GM12864 (cell line): ENCODE data around the gene ASIC3.

ENCODE experiments used
- DNase-seq: peaks from one replicate; pipeline ENCODE4 v3.0.0-alpha.2; 2011; ENCODE audit warnings: low read depth
- H3K4me3 ChIP-seq: 2 replicates; pipeline ENCODE4 v1.5.1; 2011; ENCODE audit warnings: mild to moderate bottlenecking, low read depth, low read length, control low read depth
- TF ChIP-seq, protein P1 (sequence below): IDR thresholded peaks from 2 replicates; pipeline ENCODE4 v1.5.1; 2011; ENCODE audit warnings: low read depth, mild to moderate bottlenecking, moderate library complexity, low read length, control low read depth, inconsistent platforms; ENCODE audit errors: missing control alignments

ASIC3 gene

DNA sequence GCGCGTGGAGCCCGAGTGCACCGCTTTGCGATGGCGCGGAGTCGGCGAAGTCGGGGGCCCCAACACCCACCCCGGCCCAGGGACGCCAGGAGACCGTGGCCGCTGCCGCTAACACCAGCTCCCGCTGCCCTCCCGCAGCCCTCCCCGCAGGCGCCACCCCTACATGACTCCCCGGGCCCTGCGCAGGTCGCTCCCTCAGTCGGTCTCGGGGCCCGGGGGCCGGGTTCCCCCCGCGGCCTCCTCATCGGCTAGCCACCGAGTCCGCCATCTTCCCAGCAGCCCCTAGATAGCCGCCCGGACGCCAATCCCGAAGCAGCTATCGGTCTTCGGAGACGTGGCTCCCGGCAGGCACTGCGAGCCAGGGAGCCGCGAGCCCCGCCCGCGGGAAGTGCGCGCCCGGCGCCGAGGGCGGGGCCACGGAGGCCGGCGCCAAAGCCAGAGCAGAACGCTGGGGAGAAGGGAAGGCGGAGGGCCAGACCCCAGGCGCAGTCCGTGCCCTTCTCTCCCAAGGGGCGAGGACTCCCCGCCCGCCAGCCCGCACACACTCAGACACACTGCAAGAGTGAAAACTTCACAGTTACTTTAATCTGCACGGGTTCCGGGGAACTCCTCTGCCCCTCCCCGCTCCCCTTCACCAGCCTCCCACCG, 32.3 kb downstream of the ASIC3 start, which contains the start of gene FASTK:
TSS of gene FASTK (minus strand) at position 288 of the 648 bp plus-strand sequence. CDS start at position 245, 43 bp downstream.
- TF ChIP-seq, protein P1, sequence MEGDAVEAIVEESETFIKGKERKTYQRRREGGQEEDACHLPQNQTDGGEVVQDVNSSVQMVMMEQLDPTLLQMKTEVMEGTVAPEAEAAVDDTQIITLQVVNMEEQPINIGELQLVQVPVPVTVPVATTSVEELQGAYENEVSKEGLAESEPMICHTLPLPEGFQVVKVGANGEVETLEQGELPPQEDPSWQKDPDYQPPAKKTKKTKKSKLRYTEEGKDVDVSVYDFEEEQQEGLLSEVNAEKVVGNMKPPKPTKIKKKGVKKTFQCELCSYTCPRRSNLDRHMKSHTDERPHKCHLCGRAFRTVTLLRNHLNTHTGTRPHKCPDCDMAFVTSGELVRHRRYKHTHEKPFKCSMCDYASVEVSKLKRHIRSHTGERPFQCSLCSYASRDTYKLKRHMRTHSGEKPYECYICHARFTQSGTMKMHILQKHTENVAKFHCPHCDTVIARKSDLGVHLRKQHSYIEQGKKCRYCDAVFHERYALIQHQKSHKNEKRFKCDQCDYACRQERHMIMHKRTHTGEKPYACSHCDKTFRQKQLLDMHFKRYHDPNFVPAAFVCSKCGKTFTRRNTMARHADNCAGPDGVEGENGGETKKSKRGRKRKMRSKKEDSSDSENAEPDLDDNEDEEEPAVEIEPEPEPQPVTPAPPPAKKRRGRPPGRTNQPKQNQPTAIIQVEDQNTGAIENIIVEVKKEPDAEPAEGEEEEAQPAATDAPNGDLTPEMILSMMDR, result no peak
- H3K4me3 ChIP-seq, result peak within 1 kb of the TSS; percentile 81
- DNase-seq, result peak; percentile 52

DNA sequence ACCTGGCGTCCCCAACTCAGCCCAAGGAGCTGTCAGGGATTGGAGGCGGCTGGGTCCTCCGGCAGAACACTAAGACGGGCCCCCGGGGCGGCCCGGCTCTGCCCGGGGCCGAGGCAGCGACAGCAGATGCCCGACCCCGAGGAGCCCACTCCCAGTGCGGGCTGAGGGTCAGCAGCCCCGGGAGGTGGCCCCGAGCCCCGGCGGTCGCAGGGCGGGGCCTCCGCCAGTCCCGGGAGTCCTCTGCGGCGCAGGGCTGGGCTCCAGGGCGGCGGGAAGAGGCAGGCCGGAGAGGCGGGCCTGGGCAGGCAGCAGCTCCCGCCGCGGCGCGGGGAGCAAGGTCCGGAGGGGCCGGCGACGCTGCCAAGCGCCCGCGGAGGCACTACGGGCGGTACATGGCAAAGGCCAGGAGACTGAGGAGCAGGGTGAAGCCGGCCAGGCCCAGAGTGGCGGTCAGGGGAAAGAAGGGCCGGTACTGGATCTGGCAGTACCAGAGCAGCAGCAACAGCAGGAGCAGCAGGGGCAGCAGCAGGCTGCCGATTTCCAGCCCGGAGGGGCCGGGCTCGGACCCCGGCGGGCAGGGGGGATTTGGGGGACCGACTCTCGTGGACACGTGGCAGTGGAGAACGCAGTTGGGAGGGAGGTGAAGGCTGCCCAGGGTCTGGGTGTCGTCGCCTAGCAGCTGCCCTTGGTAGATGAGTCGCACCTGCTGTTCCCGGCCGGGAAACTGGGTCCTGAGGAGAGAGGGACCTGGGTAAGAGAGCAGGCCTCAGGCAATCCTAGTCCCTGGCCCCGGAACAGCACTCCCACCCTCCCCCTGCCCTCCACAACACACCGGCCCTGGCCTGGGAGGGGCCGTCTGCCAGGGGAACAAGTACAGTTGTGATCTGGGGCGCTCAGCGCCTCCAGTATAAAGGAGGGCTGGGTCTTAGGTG, 33.1 kb downstream of the ASIC3 start:
- DNase-seq, result no peak
- TF ChIP-seq, protein P1, result no peak
- H3K4me3 ChIP-seq, result peak overlapping the region; percentile 81

DNA sequence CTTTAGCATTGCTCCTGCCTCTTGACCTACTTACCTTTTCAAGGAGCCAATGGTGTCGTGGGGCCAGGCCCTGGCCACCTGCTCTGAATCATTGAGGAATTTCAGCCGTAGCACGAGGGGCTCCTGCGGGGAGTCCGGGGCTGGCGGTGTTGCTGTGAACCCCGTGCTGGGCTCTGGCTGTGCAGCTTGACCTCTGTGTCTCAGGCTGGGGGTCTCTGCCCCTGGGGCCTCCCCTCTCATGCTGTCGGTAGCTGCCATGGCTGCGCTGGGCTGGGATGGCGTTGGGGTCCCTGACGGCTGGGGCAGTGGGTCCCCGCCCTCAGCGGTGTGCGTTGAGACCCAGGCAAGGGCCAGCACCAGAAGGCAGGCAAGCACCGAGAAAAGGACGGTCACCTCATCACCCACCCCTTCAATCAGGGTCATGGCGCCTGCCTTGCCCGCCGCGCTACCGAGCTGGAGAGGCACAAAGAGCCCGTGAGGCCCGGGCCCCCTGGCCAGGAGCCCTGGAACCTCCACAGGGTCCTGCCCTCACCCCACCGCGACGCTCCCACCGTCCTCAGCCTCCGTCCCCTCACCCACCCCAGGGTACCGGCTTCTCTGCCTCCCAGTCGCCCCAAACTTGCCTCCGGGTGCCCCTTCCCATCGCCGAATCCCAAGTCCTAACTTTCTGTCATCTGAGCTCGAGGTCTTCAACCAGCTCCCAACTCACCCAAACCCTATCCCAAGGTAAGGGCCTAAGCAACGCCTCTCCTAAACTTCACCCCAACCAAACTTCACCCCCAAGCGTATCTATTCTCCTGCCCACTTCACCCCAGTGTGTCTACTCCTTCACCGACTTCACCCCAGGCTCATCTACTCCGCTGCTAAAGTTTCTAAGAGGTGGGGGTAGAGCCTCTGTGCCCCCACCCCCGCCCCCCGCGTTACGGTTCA, 34.1 kb downstream of the ASIC3 start:
- no peak for DNase-seq
- peak overlapping the region; percentile 81 for H3K4me3 ChIP-seq
- TF ChIP-seq, protein P1, result no peak

DNA sequence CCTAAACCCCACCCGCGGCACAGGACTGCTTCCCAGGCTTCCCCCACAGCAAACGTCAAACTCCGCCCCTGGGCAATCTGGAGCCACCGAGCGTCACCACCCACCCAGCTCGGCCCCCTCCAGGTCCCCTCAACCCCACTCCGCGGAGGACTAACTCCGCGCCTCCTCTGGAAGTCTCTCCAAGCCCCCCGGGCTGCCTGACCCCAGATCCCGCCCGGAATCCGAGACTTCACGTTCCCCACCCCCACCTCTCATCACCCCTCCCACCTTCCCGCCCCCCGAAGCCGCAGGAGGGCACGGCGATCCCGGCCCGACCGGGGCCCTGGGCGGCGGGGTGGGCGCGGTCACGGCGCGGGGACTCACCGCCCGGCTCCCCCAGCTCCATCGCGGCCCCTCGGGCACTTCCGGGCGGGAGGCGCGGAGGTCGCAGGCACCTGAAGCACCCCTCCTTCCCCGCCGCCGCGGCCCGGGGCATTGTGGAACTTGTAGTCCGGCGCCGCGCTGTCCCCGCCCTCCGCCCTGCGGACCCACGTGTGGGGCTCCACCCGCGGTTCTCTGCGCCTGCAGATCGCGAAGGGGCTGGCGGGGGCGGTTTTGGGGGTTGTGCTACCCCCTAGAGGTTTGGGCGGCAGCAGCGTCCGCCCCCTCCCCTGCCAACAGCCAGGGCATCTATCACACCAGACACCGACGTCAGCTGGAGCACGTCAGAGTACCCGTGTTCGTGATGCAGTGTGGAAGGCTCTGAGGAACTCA, 34.9 kb downstream of the ASIC3 start, which contains the start of gene TMUB1:
TSS of gene TMUB1 (minus strand) at position 423 of the 753 bp plus-strand sequence. CDS start 930 bp downstream, outside the sequence.
- TF ChIP-seq, protein P1, result no peak
- H3K4me3 ChIP-seq, result peak within 1 kb of the TSS; percentile 81
- DNase-seq, result no peak

DNA sequence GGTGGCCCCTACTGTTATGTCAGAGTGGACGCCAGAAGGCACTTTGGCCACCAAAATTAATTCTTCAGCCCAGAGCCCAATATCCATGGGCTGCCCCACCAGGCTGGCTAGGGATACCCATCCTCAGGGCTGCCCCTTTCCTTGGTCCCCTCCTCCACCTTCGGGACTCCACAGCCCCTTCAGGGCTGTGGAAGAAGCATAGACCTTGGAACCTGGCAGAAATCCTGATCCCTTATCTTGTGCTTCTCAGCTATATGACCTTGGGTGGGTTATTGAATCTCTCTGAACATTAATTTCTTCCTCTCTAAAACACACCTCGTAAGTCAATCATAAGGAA, 35.5 kb downstream of the ASIC3 start:
- TF ChIP-seq, protein P1, result no peak
- DNase-seq, result no peak
- H3K4me3 ChIP-seq, result peak overlapping the region; percentile 81

DNA sequence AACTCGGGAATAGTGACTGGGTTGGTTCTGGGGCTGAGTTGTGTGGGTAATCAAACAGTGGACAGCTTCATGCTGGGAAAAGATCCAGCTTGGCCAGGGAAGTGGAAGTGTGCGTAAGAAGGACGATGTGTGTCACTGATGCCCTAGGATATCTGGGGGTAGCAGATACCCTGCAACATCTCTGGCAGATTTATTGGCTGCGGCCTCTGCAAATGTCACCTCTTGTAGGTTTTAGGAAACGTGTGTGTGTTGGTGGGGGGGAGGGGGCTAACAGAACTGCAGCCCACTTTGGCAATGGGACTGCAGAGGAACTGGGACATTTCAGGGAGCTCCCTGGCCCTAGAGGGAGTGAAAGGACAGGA, 37.0 kb downstream of the ASIC3 start:
- DNase-seq, result no peak
- peak overlapping the region; percentile 77 for H3K4me3 ChIP-seq
- TF ChIP-seq, protein P1, result no peak
